Measurements from ENCODE around the gene ZCCHC14.

DNA sequence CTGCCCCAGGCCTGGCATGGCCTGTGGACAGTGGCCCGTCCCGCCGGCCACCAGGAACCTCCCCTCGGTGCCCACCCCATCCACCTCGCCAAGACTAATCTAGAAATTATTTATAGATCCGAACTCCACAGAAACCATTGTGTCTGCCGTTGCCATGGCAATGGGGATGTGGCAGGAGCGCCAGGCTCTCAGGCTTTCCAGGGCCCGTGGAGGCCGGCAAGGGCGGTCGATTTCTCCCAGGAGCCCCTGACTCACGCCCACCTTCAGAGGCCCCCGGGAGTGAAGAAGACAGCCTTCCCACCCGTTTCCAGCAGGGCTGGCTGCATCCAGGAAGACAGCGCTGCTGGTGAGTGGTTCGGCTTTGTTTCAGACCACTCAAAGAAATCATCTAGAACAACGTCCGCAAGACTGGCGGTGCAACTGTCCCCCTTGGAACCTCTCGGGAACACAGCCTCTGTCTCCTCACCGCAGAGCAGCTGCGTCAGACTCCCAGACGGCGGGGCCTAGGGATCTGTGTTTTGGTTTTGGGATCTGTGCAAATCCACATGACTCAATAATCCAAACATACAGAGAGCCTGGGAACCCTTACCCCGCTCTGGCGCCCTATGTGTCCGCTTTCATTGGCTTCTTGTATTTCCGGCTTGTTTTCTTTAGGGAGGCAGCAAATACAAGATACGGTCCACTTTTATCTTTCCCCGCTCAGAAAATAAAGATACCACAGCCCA, 48.5 kb upstream of the ZCCHC14 start:
- TF ChIP-seq EZH2phosphoT487 (IDR thresholded peaks at IDR 0.05; ENCODE audit: insufficient read depth, low read depth): no peak
- no peak for TF ChIP-seq EZH2 (IDR thresholded peaks at IDR 0.05; ENCODE audit: insufficient read depth, poor library complexity, severe bottlenecking)
